HepG2 (cell line): ENCODE results near the gene GGNBP2. TPM values are rescaled to one million over a fixed set of nuclear protein-coding genes. Genes with fewer than 3 reads are reported as not detected.

ENCODE experiments used
- BCL3 ChIP-seq: sonication (generic); formaldehyde crosslinking; IDR thresholded peaks from 2 replicates; pipeline ENCODE4 v1.5.1; 2020; ENCODE audit warnings: mild to moderate bottlenecking, missing genetic modification reagents, moderate library complexity
- CHD2 ChIP-seq: IDR thresholded peaks from 2 replicates; pipeline ENCODE4 v1.6.1; 2011; ENCODE audit warnings: low read depth, low read length, improper control_type of control experiment
- CREB1 ChIP-seq, 2 experiments: fragments of 450-650 bp in 1 of 2; IDR thresholded peaks; 2 replicates each; pipeline ENCODE4 v1.6.1; 2016 to 2017; ENCODE audit warnings: control low read depth in 1 of 2, mild to moderate bottlenecking in 1 of 2, missing compliant biosample characterization in 1 of 2, missing genetic modification characterization in 1 of 2
- DPF2 ChIP-seq: sonication (generic); formaldehyde crosslinking; IDR thresholded peaks from 2 replicates; pipeline ENCODE4 v1.4.0; 2020; ENCODE audit warnings: mild to moderate bottlenecking, low read depth, missing genetic modification reagents, borderline replicate concordance
- GLI4 ChIP-seq: sonication (generic); formaldehyde crosslinking; IDR thresholded peaks from 2 replicates; pipeline ENCODE4 v1.5.1; 2020; ENCODE audit warnings: missing genetic modification reagents, mild to moderate bottlenecking, moderate library complexity, borderline replicate concordance
- HOMEZ ChIP-seq: IDR thresholded peaks from 2 replicates; pipeline ENCODE4 v1.6.1; 2016; ENCODE audit warnings: low read depth
- JUN ChIP-seq: sonication (generic); formaldehyde crosslinking; IDR thresholded peaks from 2 replicates; pipeline ENCODE4 v1.4.0; 2020; ENCODE audit warnings: mild to moderate bottlenecking, missing genetic modification reagents
- MTA1 ChIP-seq: sonication (generic); formaldehyde crosslinking; IDR thresholded peaks from 2 replicates; pipeline ENCODE4 v1.4.0; 2020; ENCODE audit warnings: missing genetic modification reagents, mild to moderate bottlenecking, borderline replicate concordance
- NFRKB ChIP-seq: fragments of 450-650 bp; IDR thresholded peaks from 2 replicates; pipeline ENCODE4 v1.6.1; 2017
- PBX2 ChIP-seq: IDR thresholded peaks from 2 replicates; pipeline ENCODE4 v1.6.1; 2016; ENCODE audit warnings: control low read depth
- PBX3 ChIP-seq: sonication (generic); formaldehyde crosslinking; IDR thresholded peaks from 2 replicates; pipeline ENCODE4 v1.8.1; 2023; ENCODE audit warnings: missing genetic modification reagents, inconsistent platforms, borderline replicate concordance
- REL ChIP-seq: sonication (generic); formaldehyde crosslinking; conservative IDR thresholded peaks from 2 replicates; pipeline ENCODE4 v1.8.0; 2022; ENCODE audit warnings: mild to moderate bottlenecking, missing genetic modification reagents, moderate library complexity
- SIN3B ChIP-seq: fragments of 150-350 bp; IDR thresholded peaks from 2 replicates; pipeline ENCODE4 v1.6.1; 2014; ENCODE audit warnings: low read length
- TBX2 ChIP-seq: sonication (generic); formaldehyde crosslinking; IDR thresholded peaks from 2 replicates; pipeline ENCODE4 v1.5.0; 2020; ENCODE audit warnings: missing genetic modification reagents, mild to moderate bottlenecking, borderline replicate concordance
- TBX3 ChIP-seq: fragments of 450-650 bp; IDR thresholded peaks from 2 replicates; pipeline ENCODE4 v1.6.1; 2017; ENCODE audit warnings: antibody characterized with exemption, mild to moderate bottlenecking, inconsistent platforms, borderline replicate concordance
- ZBTB2 ChIP-seq: sonication (generic); formaldehyde crosslinking; IDR thresholded peaks from 2 replicates; pipeline ENCODE4 v1.8.0; 2022; ENCODE audit warnings: low read depth, missing genetic modification reagents
- ZMAT3 ChIP-seq: sonication (generic); formaldehyde crosslinking; conservative IDR thresholded peaks from 2 replicates; pipeline ENCODE4 v1.7.0; 2021; ENCODE audit warnings: missing genetic modification reagents
- ZMYM2 ChIP-seq: sonication (generic); formaldehyde crosslinking; IDR thresholded peaks from 2 replicates; pipeline ENCODE4 v1.8.0; 2022; ENCODE audit warnings: mild to moderate bottlenecking, missing genetic modification reagents
- ZNF451 ChIP-seq: sonication (generic); formaldehyde crosslinking; IDR thresholded peaks from 2 replicates; pipeline ENCODE4 v1.5.0; 2020; ENCODE audit warnings: mild to moderate bottlenecking, missing genetic modification reagents
- ZNF670 ChIP-seq: sonication (generic); formaldehyde crosslinking; IDR thresholded peaks from 2 replicates; pipeline ENCODE4 v1.8.0; 2022; ENCODE audit warnings: mild to moderate bottlenecking, missing genetic modification reagents, borderline replicate concordance
- ZNF800 ChIP-seq: sonication (generic); formaldehyde crosslinking; IDR thresholded peaks from 2 replicates; pipeline ENCODE4 v1.4.0; 2020; ENCODE audit warnings: missing genetic modification reagents
- polyA plus RNA-seq, 8 experiments: library from polyadenylated mRNA; depleted of rRNA in 3 of 8; stranded (reverse) in 7 of 8; unstranded in 1 of 8; fragments of >200 nt; fragmentation: Illumina TruSeq in 4 of 8; extraction: Trizol in 4 of 8; gene quantifications; 2 replicates each; pipeline versions ENCODE4 v1.2.1 to v1.2.3, GENCODE V29; 2011 to 2016; ENCODE audit warnings: low read depth in 4 of 8, missing spikeins in 1 of 8, mixed read lengths in 1 of 8; ENCODE audit not compliant: insufficient read depth in 1 of 8
- total RNA-seq, 5 experiments: library from RNA; depleted of rRNA; stranded (reverse); fragments of >200 nt; fragmentation: Illumina TruSeq; extraction: Trizol; gene quantifications; 2 replicates each; pipeline ENCODE4 v1.2.3, GENCODE V29; 2016; ENCODE audit warnings: low read depth in 1 of 5

Gene GGNBP2
- total and polyA plus RNA-seq, 2 of the 13 experiments (the other 11 are each of a cell fraction or from before 2014, with no cell fraction given) = 53.3 to 84.2 TPM

- no peak for TF ChIP-seq SIN3B
- TF ChIP-seq REL = no peak
- TF ChIP-seq JUN (CRISPR knock-in tag) = no peak
- no peak; the same call in 1 of the 2 replicates for TF ChIP-seq GLI4 (CRISPR knock-in tag)
- peak; percentile 52; the same call in 1 of the 2 replicates for TF ChIP-seq MTA1
- TF ChIP-seq PBX3 (CRISPR knock-in tag) = no peak
- no peak for TF ChIP-seq DPF2
- 0 out of 2 replicates have a peak, but pooled peaks have one; percentile 28 for TF ChIP-seq ZBTB2 (CRISPR knock-in tag)
- TF ChIP-seq NFRKB = no peak
- TF ChIP-seq CHD2 = no peak
- no peak for TF ChIP-seq TBX3
- peak; percentile 83 for TF ChIP-seq ZMAT3 (CRISPR knock-in tag)
- TF ChIP-seq ZNF670 (CRISPR knock-in tag) = no peak
- TF ChIP-seq BCL3 (CRISPR knock-in tag) = peak; percentile 56; the same call in 1 of the 2 replicates
- TF ChIP-seq HOMEZ = no peak
- TF ChIP-seq PBX2 = no peak
- no peak for TF ChIP-seq ZNF451
- TF ChIP-seq TBX2 (CRISPR knock-in tag) = peak; percentile 64
- TF ChIP-seq ZNF800 = peak; percentile 43; the same call in 1 of the 2 replicates
- no peak for TF ChIP-seq CREB1 (IDR thresholded peaks at IDR 0.05)
- no peak for TF ChIP-seq CREB1 (CRISPR knock-in tag; IDR thresholded peaks at IDR 0.05)
- no peak for TF ChIP-seq ZMYM2
These were observed 56.7 kb downstream of the GGNBP2 start, which contains the start of gene MRM1 (continued) for GRCh38 chr17:36601303-36602029.
